Activated CD4-positive, alpha-beta T cell treated with anti-CD3 and anti-CD28 coated beads for 48 hours (primary cell): ENCODE data around the gene TSHR.
A peak's percentile ranks its signal among the peaks of the same experiment; 100 is the strongest.
"Not testable (repeated sequence)": the region's sequence is repeated elsewhere in the genome, so short reads cannot be mapped to it uniquely, and the experiment has no call there.

ENCODE experiments used
- DNase-seq: peaks from one replicate; pipeline ENCODE4 v3.0.0-alpha.2; 2020

The TSHR gene

DNA sequence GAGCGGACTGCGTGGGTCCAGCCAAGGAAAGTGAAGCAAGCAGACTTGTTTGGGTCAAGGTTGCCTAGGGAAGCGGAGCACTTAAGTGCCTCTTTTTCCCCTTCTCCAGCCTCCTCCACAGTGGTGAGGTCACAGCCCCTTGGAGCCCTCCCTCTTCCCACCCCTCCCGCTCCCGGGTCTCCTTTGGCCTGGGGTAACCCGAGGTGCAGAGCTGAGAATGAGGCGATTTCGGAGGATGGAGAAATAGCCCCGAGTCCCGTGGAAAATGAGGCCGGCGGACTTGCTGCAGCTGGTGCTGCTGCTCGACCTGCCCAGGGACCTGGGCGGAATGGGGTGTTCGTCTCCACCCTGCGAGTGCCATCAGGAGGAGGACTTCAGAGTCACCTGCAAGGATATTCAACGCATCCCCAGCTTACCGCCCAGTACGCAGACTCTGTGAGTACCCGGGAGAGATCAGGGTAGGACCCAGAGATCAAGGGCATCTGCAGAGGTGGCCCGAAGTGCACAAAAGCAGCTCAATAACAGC lies at the start of gene TSHR:
Gene TSHR, plus strand, starts transcription at position 206 of the 526 bp plus-strand sequence. Its CDS starts 60 bp downstream, at position 266.
- no peak for DNase-seq

DNA sequence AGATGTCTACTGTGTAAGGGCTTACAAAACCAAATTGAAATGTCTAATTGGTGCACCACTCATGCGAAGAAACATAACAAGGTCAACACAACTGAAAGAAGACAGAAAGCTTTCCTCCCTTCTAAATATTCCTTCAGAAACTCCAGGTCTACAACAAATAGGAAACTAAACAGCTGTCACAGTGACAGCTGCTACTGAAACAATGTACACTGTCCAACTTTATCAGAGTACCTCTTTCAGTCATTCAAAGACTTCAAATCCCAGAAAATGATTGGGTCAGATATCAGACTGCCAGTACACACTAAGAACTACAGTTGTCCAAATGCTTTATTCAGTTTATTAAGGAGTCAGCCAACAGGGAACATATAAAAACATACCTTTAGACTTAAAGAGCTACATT lies 49.1 kb upstream of the TSHR start:
- DNase-seq: no peak

DNA sequence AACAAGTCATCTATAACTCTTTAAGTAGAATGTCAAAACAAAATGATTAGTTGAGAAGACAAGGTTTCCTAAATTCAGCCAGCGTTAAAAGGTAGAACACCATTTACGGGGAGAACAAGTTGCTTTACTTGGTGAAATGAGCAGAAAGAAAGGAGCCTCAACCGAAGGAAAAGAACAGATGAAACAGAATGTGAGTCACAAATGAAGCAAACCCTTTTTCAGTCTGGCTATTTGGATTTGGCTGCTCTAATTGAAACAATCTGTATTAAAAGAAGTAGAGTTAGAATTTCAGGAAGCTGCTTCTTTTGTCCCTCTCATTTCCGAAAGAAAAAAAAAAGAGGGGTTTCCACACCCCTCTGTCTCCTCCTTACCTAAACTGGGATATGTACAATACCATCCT lies 48.5 kb upstream of the TSHR start:
- no peak for DNase-seq

DNA sequence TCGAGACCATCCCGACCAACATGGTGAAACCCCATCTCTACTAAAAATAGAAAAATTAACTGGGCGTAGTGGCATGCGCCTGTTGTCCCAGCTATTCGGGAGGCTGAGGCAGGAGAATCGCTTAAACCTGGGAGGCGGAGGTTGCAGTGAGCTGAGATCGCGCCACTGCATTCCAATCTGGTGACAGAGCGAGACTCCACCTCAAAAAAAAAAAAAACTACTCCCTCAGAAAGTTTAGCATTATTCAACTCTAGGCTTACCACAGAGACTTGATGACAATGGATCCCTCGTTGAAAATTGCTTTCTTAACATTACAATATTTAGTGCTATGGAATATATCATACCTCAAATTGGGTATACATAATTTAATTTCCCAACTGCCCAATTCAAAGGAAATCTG lies 43.4 kb upstream of the TSHR start:
- not testable (repeated sequence) for DNase-seq

DNA sequence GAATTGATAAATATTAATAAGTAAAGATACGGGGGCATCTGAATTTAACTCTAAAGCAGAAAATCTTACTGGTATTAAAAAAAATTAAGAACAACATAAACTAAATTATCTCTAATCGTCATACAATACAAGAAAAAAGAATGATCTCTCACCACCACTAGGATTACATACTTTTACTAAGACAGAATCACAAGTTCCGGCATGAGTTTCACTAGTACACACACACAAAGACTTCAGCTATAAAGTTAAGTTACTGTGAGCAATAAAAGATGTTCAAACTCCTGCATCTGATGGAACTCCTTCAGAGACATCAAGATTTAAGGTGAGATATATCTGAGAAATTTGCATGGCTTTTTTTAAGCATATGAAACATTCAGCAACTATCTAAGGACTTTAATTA lies 35.8 kb upstream of the TSHR start:
- DNase-seq: no peak

DNA sequence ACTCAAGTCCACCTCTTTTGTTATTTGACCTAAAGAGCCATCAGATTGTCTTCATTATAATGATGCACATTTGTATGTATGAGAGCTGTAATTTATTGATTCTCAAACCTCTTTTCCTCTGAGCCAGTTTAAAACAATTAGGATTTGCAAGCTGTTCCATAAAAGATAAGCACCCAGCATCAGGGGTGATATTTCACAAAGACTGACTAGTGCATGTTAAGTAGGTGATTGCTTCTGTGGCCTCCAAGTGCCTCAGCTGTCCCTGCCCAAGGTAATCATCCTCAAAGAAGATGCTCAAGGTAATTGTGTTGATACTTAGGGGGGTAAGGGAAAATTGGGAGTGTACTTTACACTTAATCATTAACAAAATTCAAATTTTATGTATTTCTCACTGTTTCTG lies 32.1 kb upstream of the TSHR start:
- DNase-seq: no peak

DNA sequence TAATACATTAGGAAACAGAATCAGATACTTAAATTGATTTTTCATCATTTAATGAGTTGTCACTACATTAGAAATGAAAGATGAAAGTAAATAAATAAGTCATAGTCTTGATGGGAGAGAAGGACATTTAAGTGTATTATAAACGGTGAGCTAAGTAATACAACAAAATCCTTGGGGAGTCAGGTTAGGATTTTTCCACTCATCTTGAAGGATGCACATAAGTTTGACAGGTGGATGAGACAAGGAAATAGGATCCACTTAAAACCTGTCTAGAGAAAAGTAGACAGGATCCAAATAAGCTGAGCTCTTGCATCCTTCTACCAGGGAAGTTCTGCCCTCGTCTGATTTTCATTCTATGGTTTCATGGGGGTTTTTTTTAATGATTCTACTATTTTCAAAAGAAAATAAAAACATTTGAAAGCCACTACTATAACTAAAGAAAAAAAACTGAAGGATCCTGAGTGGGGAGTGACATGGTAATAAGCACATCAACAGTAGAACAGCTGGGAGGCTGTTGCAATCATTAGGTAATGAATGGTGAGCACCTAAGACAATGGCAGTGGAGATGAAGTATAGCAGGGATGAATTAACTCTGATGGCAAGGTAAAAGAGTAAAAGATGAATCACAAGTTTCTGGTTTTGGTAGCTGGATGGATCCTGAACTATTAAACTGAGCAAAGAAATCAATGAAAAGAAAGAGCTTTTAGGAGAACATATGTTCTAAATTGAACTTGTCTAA lies 30.9 kb upstream of the TSHR start:
- DNase-seq: no peak

DNA sequence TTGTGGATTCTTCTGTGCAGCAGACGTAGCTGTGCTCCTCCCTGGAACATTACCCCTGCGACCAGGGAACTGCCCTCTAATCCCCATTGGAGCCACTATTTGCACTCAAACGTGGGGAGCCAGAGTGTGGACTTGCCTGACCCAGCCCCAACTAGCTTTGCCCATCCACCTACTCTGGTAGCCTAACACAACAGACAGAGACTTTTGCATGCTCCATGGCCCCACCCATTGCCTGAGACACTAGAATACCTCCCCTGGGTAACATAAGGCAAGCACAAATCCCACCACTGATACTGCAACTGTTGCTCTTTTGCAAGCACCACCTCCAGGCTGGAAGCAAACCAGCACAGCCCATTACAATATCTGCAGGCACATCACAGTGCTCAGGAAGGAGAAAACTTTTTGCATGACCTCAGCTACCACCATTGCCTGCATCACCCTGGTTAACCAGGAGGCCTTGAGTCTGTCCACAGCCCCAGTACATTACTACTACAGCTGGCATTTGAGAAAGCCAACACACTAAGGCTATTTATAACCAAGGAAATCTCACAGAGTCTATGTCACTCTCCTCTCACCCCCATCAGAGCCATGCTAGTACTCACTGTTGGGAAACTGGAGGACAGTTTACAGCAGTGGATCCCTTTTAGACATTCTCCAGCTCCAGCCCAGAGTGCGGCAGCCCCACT lies 28.9 kb upstream of the TSHR start:
- DNase-seq: no peak

DNA sequence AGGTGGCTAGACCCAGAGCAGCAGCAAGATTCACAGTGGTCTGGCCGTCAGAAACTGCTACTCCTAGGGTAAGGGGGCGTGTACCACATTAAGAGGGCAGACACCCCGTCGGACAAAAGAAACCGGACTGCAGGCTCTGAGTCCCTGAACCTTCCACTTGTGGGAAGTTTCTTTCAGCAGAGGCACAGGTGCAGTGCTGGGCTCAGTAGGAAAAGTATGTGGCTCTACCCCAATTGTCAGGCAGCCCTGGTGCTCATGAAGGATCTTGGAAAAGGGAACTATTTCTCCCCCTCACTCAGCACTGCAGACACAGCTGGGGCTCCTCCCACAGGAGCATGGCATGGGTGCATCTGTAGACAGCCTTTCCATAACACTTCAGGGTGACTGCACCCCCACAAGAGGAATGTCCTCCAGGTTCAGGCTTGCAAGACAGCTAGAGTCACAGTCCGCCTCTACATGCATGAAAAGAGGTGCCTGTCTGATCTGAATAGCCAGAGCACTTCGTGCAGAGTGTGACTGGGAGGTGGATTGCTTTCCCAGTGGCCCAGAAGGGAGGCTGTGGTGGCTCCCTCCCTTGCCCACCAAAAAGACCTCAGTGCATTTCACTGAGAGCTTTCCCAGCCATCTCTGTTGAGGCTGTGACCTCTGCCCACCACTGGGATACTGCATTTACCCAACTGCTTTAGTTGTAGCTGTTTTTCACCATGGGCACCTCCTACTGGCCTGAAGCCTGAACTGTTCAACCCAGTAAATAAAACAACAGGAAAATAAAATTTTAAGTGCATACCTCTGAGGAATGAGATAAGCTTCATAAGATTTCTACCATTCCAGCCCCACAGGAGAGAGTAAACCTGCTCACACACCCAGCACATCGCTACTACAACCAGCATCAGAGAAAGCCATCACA lies 28.1 kb upstream of the TSHR start:
- DNase-seq: no peak

DNA sequence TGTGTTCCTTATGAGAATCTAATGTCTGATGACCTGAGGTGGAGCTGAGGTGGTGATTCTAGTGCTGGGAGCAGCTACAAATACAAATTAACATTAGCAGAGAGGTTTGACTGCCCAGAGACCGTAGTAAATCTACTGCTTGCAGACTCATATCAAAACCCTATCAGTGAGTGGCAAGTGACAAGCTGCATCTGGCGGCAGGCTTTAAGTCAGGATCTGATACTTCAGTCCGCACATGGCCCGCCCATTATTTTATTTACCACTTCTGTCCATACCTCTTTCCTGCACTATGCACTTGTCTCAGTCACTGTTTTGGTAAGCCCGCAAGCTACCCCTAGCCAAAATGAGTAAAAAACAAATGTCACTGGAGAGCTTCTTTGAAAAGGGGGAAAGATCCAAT lies 25.3 kb upstream of the TSHR start:
- no peak for DNase-seq

DNA sequence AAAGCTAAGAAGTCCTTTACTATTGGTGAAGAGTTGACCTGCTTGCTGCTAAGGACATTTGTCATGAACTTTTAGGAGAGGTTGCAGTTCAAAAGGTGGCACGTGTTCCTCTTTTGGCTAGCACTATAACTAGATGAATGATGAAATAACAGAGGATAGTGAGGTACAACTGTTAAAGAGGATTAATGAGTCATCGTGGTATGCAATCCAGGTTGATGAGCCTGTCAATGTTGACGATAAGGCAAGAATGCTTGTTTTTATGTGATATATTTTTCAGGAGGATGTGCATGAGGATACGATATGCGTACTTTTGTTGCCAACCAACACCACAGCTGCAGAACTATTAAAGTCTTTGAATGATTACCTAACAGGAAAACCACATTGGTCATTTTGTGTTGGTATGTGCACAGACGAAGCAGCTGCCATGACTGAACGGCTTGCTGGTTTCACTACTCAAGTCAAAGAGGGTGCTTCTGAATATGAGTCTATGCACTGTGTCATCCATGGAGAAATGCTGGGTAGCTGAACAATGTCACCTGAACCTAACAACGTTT lies 24.5 kb upstream of the TSHR start:
- DNase-seq: peak; percentile 69

DNA sequence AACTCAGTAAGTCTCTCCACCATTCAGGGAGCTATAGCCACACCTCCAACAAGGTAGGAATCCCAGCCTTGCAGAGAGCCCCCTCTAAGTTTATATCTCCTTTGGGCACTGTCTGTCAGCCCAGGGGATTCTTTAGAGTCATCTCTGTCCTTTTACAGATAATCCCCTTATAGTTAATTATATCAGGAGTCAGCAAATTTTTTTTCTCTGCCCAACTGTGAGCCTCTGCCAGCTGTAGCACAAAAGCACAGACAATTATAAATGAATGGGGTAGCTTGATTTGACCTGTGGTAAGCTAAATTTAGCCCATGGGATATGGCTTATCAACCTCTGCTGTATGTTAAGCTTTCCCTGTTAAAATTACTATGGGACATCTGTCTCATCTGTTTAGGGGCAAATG lies 22.1 kb upstream of the TSHR start:
- DNase-seq: no peak

DNA sequence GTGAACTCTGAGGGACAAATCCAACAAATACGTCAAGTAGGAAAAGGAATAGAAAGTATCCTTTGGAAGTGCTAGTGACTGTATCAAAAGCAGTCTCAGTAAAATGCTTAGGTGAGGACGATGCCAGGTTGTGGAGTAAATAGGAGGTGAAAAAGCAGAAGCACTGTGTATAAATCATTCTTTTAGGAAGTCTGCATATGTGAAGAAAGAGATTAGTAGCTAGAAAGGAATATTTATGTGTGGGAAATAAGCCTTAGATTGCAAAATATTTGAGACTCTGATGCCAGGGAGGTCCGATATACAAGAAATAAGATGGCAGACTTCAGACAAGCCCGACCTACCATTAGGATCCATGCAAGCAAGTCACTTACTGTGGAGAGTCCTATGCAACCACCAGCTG lies 21.7 kb upstream of the TSHR start:
- DNase-seq: no peak

DNA sequence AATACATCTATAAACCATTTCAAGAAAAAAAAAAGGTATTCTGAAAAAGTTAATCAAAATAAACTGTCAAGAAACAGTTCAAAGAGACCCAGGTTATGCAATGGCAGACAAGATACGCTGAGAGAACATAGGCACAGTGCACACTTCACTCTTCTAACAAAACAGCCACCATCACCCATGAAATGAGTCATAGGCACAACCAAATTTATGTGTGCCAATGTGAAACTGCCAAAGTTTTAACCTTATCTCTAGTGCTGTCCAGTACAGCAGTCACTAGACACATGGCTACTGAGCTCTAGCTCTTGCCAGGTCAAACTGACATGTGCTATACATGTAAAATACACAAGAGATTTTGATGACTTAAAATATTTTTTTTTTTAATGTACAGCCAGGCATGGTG lies 15.3 kb upstream of the TSHR start:
- no peak for DNase-seq

DNA sequence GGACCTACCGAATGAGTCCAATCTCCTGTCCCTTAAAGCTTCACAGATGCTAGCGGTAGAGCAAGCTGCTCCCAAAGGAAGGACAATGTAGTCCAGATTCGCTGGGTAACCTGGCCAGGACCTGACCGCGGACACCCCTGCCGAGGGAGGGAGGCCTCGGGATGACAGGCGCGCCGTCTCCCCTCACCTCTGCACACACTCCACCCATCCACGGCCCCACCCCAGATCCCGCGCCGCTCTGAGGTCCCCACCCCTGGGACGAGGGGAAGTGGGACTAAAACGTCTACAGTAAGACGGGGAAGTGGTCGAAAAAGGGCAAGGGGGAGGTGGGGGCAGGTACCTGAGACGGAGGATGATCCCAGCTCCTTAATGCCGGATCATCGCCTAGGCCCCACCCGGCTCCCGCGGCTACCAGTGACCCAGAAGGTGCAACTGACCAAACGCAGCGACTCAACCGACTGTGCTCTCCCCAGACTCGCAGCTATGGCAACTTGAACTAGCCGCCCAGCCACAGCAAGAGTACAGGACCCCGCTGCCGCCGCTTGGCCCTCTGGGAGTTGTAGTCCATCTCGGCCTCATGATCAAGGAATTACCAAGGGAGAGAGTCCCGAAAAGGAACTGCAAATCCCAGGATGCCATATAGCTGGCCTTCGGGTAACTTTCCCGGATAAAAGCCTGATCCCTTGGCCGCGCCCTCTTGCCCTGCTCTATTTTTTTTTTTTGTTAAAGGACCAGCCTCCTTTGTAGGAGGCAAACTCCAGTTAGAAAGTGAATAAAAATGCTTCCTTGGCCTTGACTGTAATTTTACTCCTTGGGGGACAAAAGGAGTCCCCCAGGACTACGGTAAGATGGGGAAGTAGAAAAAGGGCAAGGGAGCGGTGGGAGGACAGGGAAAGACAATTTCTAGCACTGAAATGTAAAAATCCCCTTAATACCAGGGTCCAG lies 13.9 kb upstream of the TSHR start, which contains the start of gene CEP128:
Gene CEP128, minus strand, starts transcription at position 498 of the 945 bp plus-strand sequence.
- peak; percentile 93 for DNase-seq

DNA sequence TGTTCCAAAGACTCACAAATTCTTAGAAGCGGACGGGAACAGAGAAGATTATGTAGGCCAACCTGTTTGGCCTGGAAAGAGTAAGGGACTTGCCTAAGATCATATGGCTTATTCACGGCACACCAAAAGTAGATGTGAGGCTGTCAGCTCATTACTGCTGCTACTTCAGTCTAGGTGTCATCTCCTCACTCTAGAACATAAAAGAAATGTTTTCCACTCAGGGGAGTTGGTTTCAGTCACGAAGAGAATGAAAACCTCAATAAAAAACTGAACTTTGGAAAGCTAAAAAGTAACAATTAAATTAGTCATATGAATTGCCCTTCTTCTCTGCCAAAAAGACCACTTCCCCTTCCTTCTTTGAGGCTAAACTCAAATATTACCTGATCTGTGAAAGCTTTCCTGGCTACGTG lies 13.2 kb upstream of the TSHR start:
- no peak for DNase-seq

DNA sequence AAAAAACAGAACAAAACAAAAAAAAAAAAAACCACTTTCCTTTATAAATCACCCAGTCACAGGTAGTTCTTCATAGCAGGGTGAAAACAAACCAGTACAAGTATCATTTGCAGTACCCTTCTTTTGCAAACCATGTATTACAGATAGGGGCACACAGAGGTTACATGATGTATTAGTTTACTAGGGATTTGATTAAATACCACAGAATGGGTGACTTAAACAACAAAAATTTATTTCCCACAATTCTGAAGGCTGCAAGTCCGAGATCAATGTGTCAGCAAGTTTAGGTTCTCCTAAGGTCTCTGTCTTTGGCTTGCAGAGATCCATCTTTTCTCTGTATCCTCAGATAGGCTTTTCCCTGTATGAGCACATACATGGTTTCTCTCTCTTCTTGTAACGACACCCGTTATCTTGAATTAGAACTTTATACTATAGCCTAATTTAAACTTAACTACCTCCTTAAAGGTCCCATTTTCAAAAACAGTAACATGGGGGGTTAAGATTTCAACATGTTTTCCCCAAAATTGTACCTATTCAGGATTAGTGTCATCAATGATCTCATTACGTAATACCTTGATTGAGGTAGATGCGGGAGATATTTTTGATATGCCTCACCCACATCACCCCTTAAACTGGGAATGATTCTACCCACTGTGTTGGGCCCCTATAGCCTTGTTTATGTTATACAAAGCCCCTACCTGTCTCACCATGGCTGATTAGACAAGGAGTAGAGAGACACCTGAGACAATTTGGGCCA lies 10.4 kb upstream of the TSHR start:
- DNase-seq: no peak

DNA sequence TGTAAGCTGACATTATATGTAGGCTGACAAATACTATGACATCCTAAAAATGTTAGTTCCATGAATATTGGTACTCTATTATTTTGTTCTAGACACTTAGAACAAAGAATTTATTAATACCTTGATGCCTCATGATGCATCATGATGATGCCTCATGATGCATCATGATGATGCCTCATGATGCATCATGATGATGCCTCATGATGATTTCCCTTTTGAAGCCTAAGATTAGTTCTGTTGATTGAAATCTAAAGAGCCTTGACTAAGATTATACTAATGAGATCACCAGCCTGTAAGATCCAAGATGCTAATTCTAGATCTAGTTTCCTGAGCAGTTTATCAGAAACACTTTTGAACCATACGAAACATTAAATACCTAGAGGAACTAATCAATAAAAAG lies 9.2 kb upstream of the TSHR start:
- no peak for DNase-seq

DNA sequence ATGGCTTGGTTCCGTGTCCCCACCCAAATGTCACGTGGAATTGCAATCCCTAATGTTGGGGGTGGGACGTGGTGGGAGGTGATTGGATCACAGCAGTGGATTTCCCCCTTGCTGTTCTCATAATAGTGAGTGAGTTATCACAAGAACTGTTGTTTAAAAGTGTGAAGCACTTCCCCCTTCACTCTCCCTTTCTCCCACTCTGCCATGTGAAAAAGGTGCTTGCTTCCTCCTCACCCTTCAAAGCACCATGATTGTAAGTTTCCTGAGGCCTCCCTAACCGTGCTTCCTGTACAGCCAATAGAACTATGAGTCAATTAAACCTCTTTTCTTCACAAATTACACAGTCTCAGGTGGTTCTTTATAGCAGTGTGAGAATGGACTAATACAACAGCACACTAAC lies 8.6 kb upstream of the TSHR start:
- peak; percentile 18 for DNase-seq

DNA sequence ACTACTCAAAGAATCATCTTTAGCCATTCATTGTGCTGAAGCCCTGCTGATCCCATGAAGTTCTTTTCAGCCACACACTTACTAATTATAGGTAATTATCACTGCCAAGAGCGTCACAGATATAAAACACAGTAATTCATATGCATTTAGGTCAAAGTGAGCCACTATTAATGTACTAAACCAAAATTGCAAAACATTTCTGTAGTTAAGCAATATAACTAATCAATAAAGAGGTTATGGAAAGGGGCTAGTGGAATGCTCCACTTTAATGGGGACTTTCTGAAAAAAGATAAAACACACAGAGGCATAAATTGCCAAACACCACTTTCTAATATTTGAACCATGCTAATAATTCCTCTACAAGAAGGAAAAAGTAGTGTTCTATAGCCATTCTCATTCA lies 7.1 kb upstream of the TSHR start:
- DNase-seq: no peak

DNA sequence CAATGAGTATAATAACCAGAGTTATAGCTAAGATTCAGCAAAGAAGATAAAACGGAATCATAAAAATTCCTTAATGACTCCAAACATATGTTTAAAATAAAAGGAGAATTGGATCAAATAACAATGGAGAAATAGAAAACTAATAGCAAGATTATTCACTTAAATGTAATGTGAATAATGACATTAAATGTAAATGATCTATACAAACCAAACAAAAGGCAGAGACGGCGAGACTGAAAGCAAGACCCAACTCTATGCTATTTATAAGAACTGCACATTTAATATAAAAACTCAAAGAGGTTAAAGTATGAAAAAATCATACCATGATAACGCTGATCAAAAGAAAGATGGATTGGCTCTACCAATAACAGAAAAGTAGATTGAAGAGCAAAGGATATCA lies 3.9 kb upstream of the TSHR start:
- DNase-seq: no peak
